ENCODE data around the gene FOXK1.

The FOXK1 gene

GRCh38 chr7:4819560-4820404, 137.7 kb downstream of the FOXK1 start:
- DNase-seq (ENCODE audit: low read depth) = no peak

- no peak for DNase-seq (ENCODE audit: low read depth)
These were observed 138.4 kb downstream of the FOXK1 start for GRCh38 chr7:4820405-4820966.
